C4-2B (cell line): ENCODE results near the gene FRMD4A.

Source experiments
- CTCF ChIP-seq: fragments of 450-650 bp; conservative IDR thresholded peaks from 2 replicates; pipeline ENCODE4 v1.5.1; 2017; ENCODE audit warnings: mild to moderate bottlenecking
- ZFX ChIP-seq: fragments of 450-650 bp; IDR thresholded peaks from 2 replicates; pipeline ENCODE4 v1.6.1; 2017

- no peak for TF ChIP-seq CTCF
- TF ChIP-seq ZFX, result no peak
These were observed 202.2 kb downstream of the FRMD4A start for GRCh38 chr10:14128519-14128918.
